Activated CD8-positive, alpha-beta T cell treated with anti-CD3 and anti-CD28 coated beads for 36 hours (primary cell): Measurements from ENCODE around the gene PFN3. TPM values are rescaled to one million over a fixed set of nuclear protein-coding genes. Genes with fewer than 3 reads are reported as not detected.

ENCODE experiments used
- ATAC-seq: fragments of 200-7000 bp; cut with Tn5 transposase; one replicate; pipeline ENCODE4 v1.10.0; 2021; ENCODE audit warnings: mild to moderate bottlenecking, moderate library complexity
- CTCF ChIA-PET: fragments of 350-600 bp; sonication (Branson Sonifier 250); formaldehyde crosslinking; loops from one replicate; lab custom pipeline; 2021; ENCODE audit warnings: antibody characterized with exemption; lab: Charles Lee
- POLR2A ChIA-PET: fragments of 350-600 bp; sonication (Branson Sonifier 250); formaldehyde crosslinking; loops from one replicate; lab custom pipeline; 2021; ENCODE audit warnings: antibody characterized with exemption; lab: Charles Lee
- DNase-seq: peaks from one replicate; pipeline ENCODE4 v3.0.0-alpha.2; 2020
- H3K27ac Mint-ChIP-seq: one replicate; pipeline ENCODE4 v1.8.0; 2021; ENCODE audit warnings: mild to moderate bottlenecking, mixed read lengths
- H3K27me3 Mint-ChIP-seq: one replicate; pipeline ENCODE4 v1.8.0; 2021; ENCODE audit warnings: mixed read lengths
- H3K36me3 Mint-ChIP-seq: one replicate; pipeline ENCODE4 v1.8.0; 2021; ENCODE audit warnings: low read depth, mixed read lengths
- H3K4me1 Mint-ChIP-seq: one replicate; pipeline ENCODE4 v1.8.0; 2021; ENCODE audit warnings: low read depth, mixed read lengths
- H3K4me3 Mint-ChIP-seq: one replicate; pipeline ENCODE4 v1.8.0; 2021; ENCODE audit warnings: mild to moderate bottlenecking, moderate library complexity, mixed read lengths
- H3K9me3 Mint-ChIP-seq: one replicate; pipeline ENCODE4 v1.8.0; 2021; ENCODE audit warnings: mixed read lengths
- CTCF ChIP-seq: fragments of 200-600 bp; IDR thresholded peaks from one replicate; pipeline ENCODE4 v1.8.0; 2022; ENCODE audit warnings: antibody characterized with exemption, mild to moderate bottlenecking
- intact Hi-C: fragments of 100-400 bp; cut with micrococcal nuclease; formaldehyde crosslinking; loops from one replicate; pipeline ENCODE4 v1.10.0; 2022
- total RNA-seq, 2 experiments: library from RNA; stranded (reverse); gene quantifications; one replicate each; pipeline ENCODE4 v1.2.3, GENCODE V29; 2021

PFN3 gene
- total RNA-seq, 2 experiments from 2014 or later: not detected

GRCh38 chr5:177372034-177372896 is 28.2 kb downstream of the PFN3 start:
- no peaks in the 10 kb centered on the region for H3K9me3 Mint-ChIP-seq
- no peaks in the 10 kb centered on the region for H3K27me3 Mint-ChIP-seq
- ATAC-seq (peak; percentile 68), DNase-seq (peak; percentile 50)
- POLR2A ChIA-PET: interaction anchor here (0.7 to 2.6 kb wide), 8 partner anchors 10 to 83 kb away, joined by 3 to 9 read pairs (median 5); partner anchors contain the start of gene LMAN2
- H3K36me3 Mint-ChIP-seq: peaks cover 38% of the 10 kb centered on the region
- H3K4me1 Mint-ChIP-seq: peaks cover 53% of the 10 kb centered on the region
- CTCF ChIA-PET: interaction anchor here (0.8 to 8.4 kb wide), 10 partner anchors 12 to 131 kb away, joined by 3 to 86 read pairs (median 14); partner anchors contain the start of genes PFN3, RGS14 and SLC34A1
- H3K27ac Mint-ChIP-seq: peak overlapping the region; percentile 86
- intact Hi-C loops: no loop called here
- no peak for TF ChIP-seq CTCF
- H3K4me3 Mint-ChIP-seq: no peak overlapping the region

- H3K27me3 Mint-ChIP-seq: no peaks in the 10 kb centered on the region
- ChIA-PET POLR2A (interaction anchor here (1.0 to 2.6 kb wide), 7 partner anchors 10 to 84 kb away, joined by 3 to 9 read pairs (median 5); partner anchors contain the start of gene LMAN2), CTCF (interaction anchor here (0.7 to 8.4 kb wide), 15 partner anchors 12 to 132 kb away, joined by 3 to 86 read pairs (median 3); partner anchors contain the start of genes LMAN2, PFN3, RGS14 and SLC34A1)
- peak overlapping the region; percentile 27 for H3K4me3 Mint-ChIP-seq
- peak overlapping the region; percentile 80 for H3K27ac Mint-ChIP-seq
- intact Hi-C loops: no loop called here
- TF ChIP-seq CTCF: no peak
- H3K9me3 Mint-ChIP-seq: no peaks in the 10 kb centered on the region
- no peak for ATAC-seq
- DNase-seq: no peak
- H3K36me3 Mint-ChIP-seq: peaks cover 39% of the 10 kb centered on the region
- peaks cover 55% of the 10 kb centered on the region for H3K4me1 Mint-ChIP-seq
These were observed 29.1 kb downstream of the PFN3 start for GRCh38 chr5:177371120-177372033.

- ATAC-seq (peak; percentile 65), DNase-seq (peak; percentile 63)
- Mint-ChIP-seq H3K4me1 (peaks cover 58% of the 10 kb centered on the region), H3K4me3 (no peak overlapping the region), H3K36me3 (peaks cover 40% of the 10 kb centered on the region), H3K9me3 (no peaks in the 10 kb centered on the region), H3K27ac (no peak overlapping the region), H3K27me3 (no peaks in the 10 kb centered on the region)
- intact Hi-C loops: no loop called here
- ChIA-PET CTCF (interaction anchor here (0.7 to 8.4 kb wide), 20 partner anchors 8 to 87 kb away, joined by 3 to 86 read pairs (median 4); partner anchors contain the start of genes LMAN2, PFN3, PRR7 and RGS14), POLR2A (interaction anchor here (0.8 to 2.6 kb wide), 8 partner anchors 9 to 75 kb away, joined by 3 to 9 read pairs (median 4); no protein-coding TSS in a partner anchor)
- TF ChIP-seq CTCF: no peak
These were observed 29.9 kb downstream of the PFN3 start for GRCh38 chr5:177370488-177371119.

GRCh38 chr5:177369645-177370440 is 30.6 kb downstream of the PFN3 start:
- peaks cover 42% of the 10 kb centered on the region for H3K36me3 Mint-ChIP-seq
- no peak for TF ChIP-seq CTCF
- H3K9me3 Mint-ChIP-seq: no peaks in the 10 kb centered on the region
- POLR2A ChIA-PET: interaction anchor here (0.8 to 2.0 kb wide), 6 partner anchors 9 to 76 kb away, joined by 3 to 9 read pairs (median 4); partner anchors contain the start of gene LMAN2
- H3K4me3 Mint-ChIP-seq: no peak overlapping the region
- intact Hi-C loops: no loop called here
- DNase-seq (no peak), ATAC-seq (no peak)
- no peaks in the 10 kb centered on the region for H3K27me3 Mint-ChIP-seq
- peak overlapping the region; percentile 32 for H3K27ac Mint-ChIP-seq
- CTCF ChIA-PET: interaction anchor here (0.7 to 8.4 kb wide), 38 partner anchors 9 to 258 kb away, joined by 3 to 86 read pairs (median 4); partner anchors contain the start of genes LMAN2, PDLIM7, PFN3 and PRR7
- peaks cover 63% of the 10 kb centered on the region for H3K4me1 Mint-ChIP-seq
